ENCODE measurements around the gene KCNA1. TPM values are rescaled to one million over a fixed set of nuclear protein-coding genes. Genes with fewer than 3 reads are reported as not detected.

The KCNA1 gene
- total and polyA plus RNA-seq, 2 donors (not counting 3 experiments of a cell fraction or from before 2014, with no cell fraction given), result not detected

- no peak for TF ChIP-seq POLR2A (IDR thresholded peaks at IDR 0.05; ENCODE audit: low read depth, low read length)
- no peak for TF ChIP-seq EZH2 (IDR thresholded peaks at IDR 0.05; ENCODE audit: borderline replicate concordance, low read depth, low read length, severe bottlenecking)
- no peak for TF ChIP-seq CTCF (IDR thresholded peaks at IDR 0.05; ENCODE audit: extremely low read depth in 1 of 2, insufficient read depth in 1 of 2, low read depth in 1 of 2, low read length in 2 of 2)
- no peak for TF ChIP-seq JUN (IDR thresholded peaks at IDR 0.05; ENCODE audit: borderline replicate concordance, insufficient read depth, insufficient read length, low read depth)
- TF ChIP-seq MYC (IDR thresholded peaks at IDR 0.05; ENCODE audit: low read depth, low read length), result no peak
- TF ChIP-seq GATA2 (IDR thresholded peaks at IDR 0.05; ENCODE audit: insufficient read depth, insufficient read length, low read depth, low read length), result no peak
- Histone ChIP-seq H3K9me1 (replicated peaks; ENCODE audit: control insufficient read depth, extremely low read depth, insufficient read depth, low read length) (no peaks in the 10 kb centered on the region), H3K4me3 (replicated peaks in 1 of 3; ENCODE audit: insufficient read depth in 1 of 3, low read depth in 1 of 3, low read length in 3 of 3) (no peak overlapping the region), H3K9me3 (replicated peaks; ENCODE audit: control insufficient read depth, insufficient read depth, low read length) (no peaks in the 10 kb centered on the region), H3K4me2 (ENCODE audit: insufficient read depth, low read length) (no peak overlapping the region), H2AFZ (ENCODE audit: low read depth, low read length) (no peak overlapping the region), H3K4me1 (ENCODE audit: control insufficient read depth, extremely low read depth, insufficient read depth, low read length) (no peaks in the 10 kb centered on the region), H3K79me2 (ENCODE audit: control insufficient read depth, insufficient read depth, low read length) (no peaks in the 10 kb centered on the region), H3K27ac (ENCODE audit: insufficient read depth, low read depth, low read length) (no peak overlapping the region), H3K27me3 (ENCODE audit: control insufficient read depth in 2 of 2, insufficient read depth in 2 of 2, low read length in 2 of 2) (no peaks in the 10 kb centered on the region), H4K20me1 (replicated peaks; ENCODE audit: control insufficient read depth, extremely low read depth, insufficient read depth, low read length) (no peaks in the 10 kb centered on the region), H3K9ac (replicated peaks; ENCODE audit: extremely low read depth, insufficient read depth, low read length) (no peak overlapping the region), H3K36me3 (ENCODE audit: control insufficient read depth in 2 of 2, extremely low read depth in 1 of 2, insufficient read depth in 2 of 2, low read length in 2 of 2) (no peaks in the 10 kb centered on the region)
- no TSS peak for BruUV-seq (replicated peaks)
- dilution Hi-C loops (cut with MboI; ENCODE audit: extremely low pct_ligation_motif_present, low sequenced_read_pairs) (no loop called here), intact Hi-C loops (cut with micrococcal nuclease) (no loop called here)
- FAIRE-seq (no peak), DNase-seq (ENCODE audit: low read depth, low spot score) (no peak)
- POLR2A ChIA-PET, result no interaction called here
- CTCF ChIA-PET, result no interaction called here
Observed at GRCh38 chr12:4939418-4940023, 29.8 kb downstream of the KCNA1 start.
